Measurements from ENCODE around the gene ERV3-1.
"Not testable (repeated sequence)": the region's sequence is repeated elsewhere in the genome, so short reads cannot be mapped to it uniquely, and the experiment has no call there.

ERV3-1 gene

GRCh38 chr7:65006094-65006992 lies at the start of gene ERV3-1:
TSS of gene ERV3-1 (minus strand) at chr7:65006687. CDS start at chr7:64993026, 13,661 bp downstream.
- peak; percentile 87 to 89 for DNase-seq (ENCODE audit: low read depth in 2 of 2)

DNA sequence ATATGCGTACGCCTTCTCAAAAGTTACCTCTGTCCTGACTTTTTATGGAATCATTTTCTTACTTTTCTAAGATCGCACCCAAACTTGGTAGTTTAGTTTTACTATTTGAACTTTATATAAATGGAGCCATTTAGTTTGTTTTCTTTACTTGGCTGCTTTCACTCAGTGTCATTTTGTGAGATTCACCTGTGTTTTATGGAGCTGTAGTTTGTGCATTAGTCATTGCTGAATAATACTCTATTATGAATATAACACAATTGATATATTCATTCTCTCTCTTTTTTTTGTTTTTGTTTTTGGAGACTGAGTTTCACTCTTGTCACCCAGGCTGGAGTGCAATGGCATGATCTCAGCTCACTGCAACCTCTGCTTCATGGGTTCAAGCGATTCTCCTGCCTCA lies 49.3 kb upstream of the ERV3-1 start:
- not testable (repeated sequence) for DNase-seq (ENCODE audit: low read depth in 2 of 2)

DNA sequence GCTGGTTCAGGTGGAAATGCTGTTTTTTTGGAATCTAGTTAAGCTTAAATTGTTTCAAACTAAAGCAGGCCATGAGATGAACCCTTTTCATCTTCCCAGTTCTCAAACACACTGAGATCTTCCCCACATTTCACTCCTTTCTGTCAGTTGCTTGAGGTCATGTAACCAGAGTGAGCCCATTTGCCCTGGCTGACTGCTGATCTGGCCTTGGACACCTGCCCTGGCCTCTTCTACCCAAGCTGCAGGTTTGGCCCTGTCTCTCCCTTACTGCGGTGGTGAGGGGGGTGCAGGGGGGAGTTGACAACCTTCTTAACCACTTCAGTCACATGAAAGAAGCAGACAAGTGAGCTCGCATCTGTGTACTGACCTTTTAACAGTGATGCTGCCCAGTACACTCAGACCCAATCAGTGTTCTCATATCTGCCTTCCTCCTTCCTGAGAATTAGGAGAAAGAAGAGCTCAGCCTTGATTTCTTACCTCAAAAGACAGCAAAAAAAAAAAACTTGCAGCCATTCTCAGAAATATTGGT lies 48.0 kb upstream of the ERV3-1 start:
- not testable (repeated sequence) for DNase-seq (ENCODE audit: low read depth in 2 of 2)

- not testable (repeated sequence) for DNase-seq (ENCODE audit: low read depth in 2 of 2)
Measured at GRCh38 chr7:65051654-65052053, 45.2 kb upstream of the ERV3-1 start.

GRCh38 chr7:65051139-65051538 lies 44.7 kb upstream of the ERV3-1 start:
- not testable (repeated sequence) for DNase-seq (ENCODE audit: low read depth in 2 of 2)

DNA sequence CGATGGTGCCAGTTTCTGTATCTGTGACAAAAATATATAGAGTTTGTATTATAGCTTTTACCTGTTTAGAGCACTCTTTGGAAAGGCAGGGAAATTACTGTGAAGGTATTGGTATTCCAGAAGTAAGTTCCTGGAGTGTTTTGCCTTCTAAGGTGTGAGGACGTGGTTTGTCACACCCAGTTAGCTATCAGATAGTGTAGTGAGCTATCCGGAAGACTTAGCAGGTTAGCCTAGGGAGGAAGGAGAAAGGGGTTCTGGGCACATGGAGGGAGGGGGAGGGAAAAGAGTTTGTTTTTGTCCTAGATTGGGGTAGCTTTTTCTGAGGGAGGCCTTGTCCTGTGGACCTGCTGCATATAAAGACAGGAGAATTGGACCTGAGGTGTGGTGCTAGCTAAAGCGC lies 39.8 kb upstream of the ERV3-1 start:
- DNase-seq (ENCODE audit: low read depth in 2 of 2), result not testable (repeated sequence)

DNA sequence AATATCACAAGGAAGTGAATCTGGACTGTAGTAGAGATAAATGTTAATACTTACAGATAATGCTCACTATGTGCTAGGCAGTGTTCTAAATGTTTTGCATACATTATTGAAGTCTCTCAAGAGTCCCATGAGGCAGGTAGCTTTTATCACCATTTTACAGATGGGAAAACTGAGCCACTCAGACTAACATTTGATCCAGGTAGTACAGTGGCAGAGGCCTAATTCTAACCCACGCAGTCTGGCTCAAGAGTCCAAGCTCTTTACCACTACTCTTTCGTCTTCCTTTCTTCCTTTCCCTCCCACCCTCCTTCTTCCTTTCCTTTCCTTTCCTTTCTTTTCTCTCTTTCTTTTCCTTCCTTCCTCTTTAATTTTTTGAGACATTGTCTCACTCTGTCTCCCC lies 39.1 kb upstream of the ERV3-1 start:
- not testable (repeated sequence) for DNase-seq (ENCODE audit: low read depth in 2 of 2)

GRCh38 chr7:65038767-65039166 lies 32.3 kb upstream of the ERV3-1 start:
- DNase-seq (ENCODE audit: low read depth in 2 of 2), result peak in 1 of 2 donors; percentile 4

DNA sequence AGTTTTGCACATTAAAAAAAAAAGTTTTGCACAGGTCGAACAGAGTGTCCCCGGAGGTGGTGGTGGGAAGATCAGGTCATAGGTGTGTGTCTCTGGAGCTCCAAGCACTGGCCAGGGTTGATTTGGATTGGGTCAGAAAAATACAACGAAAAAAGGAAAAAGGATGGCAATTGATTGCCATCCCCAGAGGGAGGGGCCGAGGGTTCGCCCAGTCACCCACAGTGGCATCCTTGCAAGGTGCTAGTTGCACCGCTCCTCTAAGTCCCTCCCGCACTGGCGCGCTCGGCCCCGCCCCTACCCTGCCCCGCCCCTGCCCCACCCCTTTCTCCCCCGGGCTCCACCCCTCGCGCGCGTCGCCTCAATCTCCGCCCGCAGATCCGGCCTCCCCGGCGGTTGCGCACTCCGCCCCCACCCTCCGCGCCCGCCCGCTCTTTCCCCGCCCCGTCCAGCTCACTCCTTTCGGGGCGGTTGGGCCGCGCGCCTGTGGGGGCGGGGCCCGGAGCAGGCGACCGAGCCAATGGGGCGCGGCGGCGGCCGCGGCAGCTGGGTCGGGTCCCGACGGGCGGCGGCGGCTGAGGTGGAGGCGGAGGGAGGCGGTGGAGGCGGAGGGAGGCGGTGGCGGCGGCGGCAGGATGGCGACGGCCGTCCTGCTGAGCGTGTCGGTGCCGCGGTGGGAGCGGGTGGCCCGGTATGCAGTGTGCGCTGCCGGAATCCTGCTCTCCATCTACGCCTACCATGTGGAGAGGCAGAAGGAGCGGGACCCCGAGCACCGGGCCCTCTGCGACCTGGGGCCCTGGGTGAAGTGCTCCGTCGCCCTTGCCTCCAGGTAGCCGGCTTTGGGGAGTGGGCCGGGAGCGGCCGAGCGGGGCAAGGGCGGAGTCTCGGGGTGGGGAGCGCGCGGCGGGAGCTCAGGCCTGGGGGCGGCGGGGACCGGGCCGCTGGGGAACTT lies 31.5 kb upstream of the ERV3-1 start:
- peak; percentile 82 to 91 for DNase-seq (ENCODE audit: low read depth in 2 of 2)

- DNase-seq (ENCODE audit: low read depth in 2 of 2), result not testable (repeated sequence)
Measured at GRCh38 chr7:65036526-65036925, 30.0 kb upstream of the ERV3-1 start.

- not testable (repeated sequence) for DNase-seq (ENCODE audit: low read depth in 2 of 2)
Measured at GRCh38 chr7:65035469-65035868, 29.0 kb upstream of the ERV3-1 start.

DNA sequence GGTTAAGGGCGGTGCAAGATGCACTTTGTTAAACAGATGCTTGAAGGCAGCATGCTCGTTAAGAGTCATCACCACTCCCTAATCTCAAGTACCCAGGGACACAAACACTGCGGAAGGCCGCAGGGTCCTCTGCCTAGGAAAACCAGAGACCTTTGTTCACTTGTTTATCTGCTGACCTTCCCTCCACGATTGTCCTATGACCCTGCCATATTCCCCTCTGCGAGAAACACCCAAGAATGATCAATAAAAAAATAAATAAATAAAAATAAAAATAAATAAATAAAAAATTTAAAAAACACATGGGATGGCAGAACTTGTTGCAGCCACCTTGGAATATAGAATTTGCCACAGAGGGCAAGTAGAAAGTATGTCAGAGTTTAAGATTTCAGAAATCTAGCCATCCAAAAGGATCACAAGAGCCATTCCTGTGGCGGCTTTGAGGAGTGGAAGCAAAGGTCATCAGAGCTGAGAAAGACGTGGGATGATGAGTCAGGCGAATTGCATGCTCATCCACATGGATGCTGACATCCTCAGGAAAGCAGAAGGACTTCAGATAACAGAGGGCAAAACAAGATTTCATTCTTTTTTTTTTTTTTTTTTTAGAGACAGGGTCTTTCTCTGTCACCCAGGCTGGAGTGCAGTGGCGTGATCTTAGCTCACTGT lies 27.8 kb upstream of the ERV3-1 start:
- DNase-seq (ENCODE audit: low read depth in 2 of 2), result not testable (repeated sequence)

DNA sequence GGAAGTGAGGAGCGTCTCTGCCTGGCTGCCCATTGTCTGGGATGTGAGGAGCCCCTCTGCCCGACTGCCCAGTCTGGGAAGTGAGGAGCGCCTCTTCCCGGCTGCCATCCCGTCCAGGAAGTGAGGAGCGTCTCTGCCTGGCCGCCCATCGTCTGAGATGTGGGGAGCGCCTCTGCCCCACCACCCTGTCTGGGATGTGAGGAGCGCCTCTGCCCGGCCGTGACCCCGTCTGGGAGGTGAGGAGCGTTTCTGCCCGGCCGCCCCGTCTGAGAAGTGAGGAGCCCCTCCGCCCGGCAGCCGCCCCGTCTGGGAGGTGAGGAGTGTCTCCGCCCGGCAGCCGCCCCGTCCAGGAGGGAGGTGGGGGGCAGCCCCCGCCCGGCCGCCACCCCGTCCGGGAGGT lies 26.9 kb upstream of the ERV3-1 start:
- DNase-seq (ENCODE audit: low read depth in 2 of 2), result not testable (repeated sequence)

- not testable (repeated sequence) for DNase-seq (ENCODE audit: low read depth in 2 of 2)
Measured at GRCh38 chr7:65025023-65025422, 18.5 kb upstream of the ERV3-1 start.

DNA sequence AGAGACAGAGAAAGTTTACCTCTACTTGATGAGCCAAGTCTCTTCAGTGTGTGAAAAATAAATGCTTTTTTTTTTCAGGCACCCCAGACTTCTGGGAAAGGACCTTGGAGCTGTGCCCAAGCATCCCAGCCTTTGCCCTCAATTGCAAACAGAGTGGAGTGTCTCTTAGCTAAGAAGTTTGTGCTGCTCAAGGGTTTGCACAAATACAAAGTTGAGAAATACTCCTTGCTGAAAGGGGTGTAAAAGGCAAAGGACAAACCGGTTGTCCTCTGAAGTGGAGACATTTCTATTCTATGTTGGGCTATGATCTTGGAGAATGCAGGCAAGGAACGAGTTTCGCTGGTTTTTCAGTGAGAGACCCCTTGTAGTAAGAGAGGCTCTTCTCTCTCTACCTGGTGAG lies 14.5 kb upstream of the ERV3-1 start:
- DNase-seq (ENCODE audit: low read depth in 2 of 2), result not testable (repeated sequence)

- DNase-seq (ENCODE audit: low read depth in 2 of 2), result not testable (repeated sequence)
Measured at GRCh38 chr7:65009881-65010280, 3.4 kb upstream of the ERV3-1 start.

DNA sequence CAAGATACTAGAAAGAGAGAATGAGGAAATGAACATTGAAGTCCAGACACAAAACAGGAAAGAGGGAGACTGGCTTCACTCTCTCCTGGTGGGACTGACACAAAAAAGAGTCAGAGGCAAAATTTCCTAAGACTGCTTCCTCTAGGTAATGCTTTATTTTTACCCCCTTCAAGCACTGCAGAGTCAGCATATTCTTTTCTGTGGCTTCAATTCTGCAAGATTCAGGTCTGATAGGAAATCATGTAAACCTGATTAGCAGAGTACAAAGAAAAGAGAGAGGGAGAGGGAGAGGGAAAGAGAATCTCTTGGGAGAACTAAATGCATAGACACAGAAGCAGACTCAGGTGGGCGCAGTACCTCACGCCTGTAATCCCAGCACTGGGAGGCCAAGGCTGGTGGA lies 2.9 kb upstream of the ERV3-1 start:
- not testable (repeated sequence) for DNase-seq (ENCODE audit: low read depth in 2 of 2)

GRCh38 chr7:65007036-65007435 lies 549 bp upstream of the ERV3-1 start:
- DNase-seq (ENCODE audit: low read depth in 2 of 2), result not testable (repeated sequence)

- DNase-seq (ENCODE audit: low read depth in 2 of 2), result no peak
Measured at GRCh38 chr7:65004575-65004974, 1.9 kb downstream of the ERV3-1 start.

DNA sequence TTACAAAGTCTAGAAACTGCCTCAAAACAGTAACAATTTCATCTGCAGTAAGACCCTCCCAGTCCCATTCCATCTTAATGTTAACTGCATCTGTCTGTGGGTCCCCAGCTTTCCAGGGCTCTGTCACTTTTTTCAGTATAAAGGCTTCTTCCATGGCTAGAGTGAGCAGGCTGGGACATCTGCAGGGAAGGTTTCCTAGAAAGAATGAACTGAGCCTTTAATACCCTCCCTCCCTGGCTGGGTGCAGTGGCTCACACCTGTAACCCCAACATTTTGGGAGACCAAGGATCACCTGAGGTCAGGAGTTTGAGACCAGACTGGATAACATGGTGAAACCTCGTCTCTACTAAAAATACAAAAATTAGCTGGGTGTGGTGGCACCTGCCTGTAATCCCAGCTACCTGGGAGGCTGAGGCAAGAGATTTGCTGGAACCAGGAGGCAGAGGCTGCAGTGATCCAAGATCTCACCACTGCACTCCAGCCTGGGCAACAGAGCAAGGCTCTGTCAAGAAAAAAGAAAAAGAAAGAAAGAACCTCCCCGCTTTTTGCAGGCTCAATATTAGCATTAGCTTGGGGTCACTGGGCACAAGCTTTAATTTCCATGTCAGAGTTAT lies 3.4 kb downstream of the ERV3-1 start:
- no peak for DNase-seq (ENCODE audit: low read depth in 2 of 2)

- no peak for DNase-seq (ENCODE audit: low read depth in 2 of 2)
Measured at GRCh38 chr7:65001291-65001814, 5.1 kb downstream of the ERV3-1 start.

Measured in stimulated activated CD4-positive, alpha-beta T cell treated with anti-CD3 and anti-CD28 coated beads, Interleukin-15, amount 100 ng/mL, for 48 hours (primary cell).